Jurkat, Clone E6-1 (cell line): Measurements from ENCODE around the gene PRKACG.

Experiments used
- DNase-seq: peaks from one replicate; pipeline ENCODE4 v3.0.0-alpha.2; 2011; ENCODE audit warnings: low read depth, low spot score
- H3K4me3 ChIP-seq: 2 replicates; pipeline ENCODE4 v1.5.1; 2011; ENCODE audit warnings: mild to moderate bottlenecking, low read length, control low read depth, moderate library complexity

Gene PRKACG

DNA sequence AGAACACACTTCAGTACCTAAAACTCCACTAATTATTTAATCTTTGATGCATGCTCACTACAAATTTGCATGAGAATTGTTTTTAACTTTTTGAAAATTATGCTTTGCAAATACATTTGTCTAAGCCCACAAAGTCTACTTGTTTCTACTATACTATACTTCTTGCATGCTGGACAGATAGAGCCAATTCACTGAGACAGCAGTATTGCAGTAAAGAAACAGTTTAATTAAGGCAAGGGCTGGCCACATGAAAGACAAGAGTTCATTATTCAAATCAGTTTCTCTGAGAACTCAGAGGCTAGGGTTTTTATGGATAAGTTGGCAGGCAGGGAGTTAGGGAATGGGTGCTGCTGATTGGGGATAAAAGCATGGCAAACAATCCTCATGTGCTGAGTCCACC lies 15.6 kb upstream of the PRKACG start:
- no peak overlapping the region for H3K4me3 ChIP-seq
- DNase-seq = no peak

DNA sequence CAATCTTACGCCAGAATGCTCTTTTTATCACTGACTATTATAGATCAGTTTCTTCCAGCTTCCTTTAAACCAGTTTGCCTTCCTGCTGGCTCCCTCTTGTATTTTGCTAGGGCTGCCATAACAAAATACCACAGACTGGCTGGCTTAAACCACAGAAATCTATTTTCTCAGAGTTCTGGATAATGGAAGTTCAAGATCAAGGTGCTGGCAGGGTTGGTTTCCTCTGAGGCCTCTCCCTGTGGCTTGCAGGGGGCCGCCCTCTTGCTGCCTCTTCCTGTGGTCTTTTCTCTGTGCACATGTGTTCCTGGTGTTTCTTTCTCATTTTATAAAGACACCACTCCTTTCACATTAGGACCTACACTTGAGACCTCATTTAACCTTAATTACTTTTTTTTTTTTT lies 14.8 kb upstream of the PRKACG start:
- no peak overlapping the region for H3K4me3 ChIP-seq
- DNase-seq = peak; percentile 90

DNA sequence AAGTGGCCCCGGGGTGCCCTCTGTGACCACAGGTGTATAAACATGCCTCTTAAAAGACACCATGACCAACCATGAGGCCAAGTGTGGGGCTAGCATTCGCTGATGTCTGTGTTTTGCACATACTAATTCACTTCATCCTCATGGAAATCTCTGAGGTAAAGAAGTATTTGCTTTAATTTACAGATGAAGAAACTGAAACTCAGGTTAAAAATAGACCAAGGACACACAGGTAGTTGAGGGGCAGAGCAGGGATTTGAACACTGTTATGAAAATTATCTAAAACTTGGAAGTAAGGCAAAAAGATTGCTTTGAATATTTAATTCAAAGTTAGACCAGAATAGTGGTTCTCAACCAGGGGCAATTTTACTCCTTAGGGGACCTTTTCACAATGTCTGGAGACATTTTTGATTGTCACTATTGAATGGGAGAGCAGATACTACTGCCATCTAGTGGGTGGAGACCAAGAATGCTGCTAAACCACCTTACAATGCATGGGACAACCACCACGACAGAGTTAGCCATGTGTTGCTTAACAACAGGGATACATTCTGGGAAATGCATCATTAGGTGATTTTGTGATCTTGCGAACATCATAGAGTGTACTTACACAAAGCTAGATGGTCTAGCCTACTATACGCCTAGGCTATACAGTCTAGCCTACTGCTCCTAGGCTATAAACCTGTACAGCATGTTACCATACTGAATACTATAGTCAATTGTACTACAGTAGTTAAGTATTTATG lies 13.6 kb upstream of the PRKACG start:
- peak; percentile 71 for DNase-seq
- H3K4me3 ChIP-seq = no peak overlapping the region

DNA sequence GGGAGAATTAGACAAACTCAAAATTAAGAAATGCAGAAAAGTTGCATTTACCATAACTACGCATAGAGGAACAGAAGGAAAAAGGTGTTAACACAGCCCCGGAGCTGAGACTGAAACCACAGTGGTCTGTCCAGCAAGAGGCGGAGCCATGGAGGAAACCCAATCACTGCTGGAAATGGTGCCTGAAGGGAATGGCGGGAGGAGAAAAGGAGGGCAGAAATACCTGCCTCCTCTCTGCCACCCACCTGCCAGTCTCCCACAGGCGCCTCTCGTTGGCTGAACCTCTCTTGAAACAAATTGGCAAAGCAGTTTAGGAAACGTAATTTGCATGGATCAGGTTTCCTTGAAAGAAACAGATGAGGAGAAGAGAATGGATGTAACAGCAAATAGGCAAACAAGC lies 9.7 kb upstream of the PRKACG start:
- DNase-seq = no peak
- H3K4me3 ChIP-seq = no peak overlapping the region

DNA sequence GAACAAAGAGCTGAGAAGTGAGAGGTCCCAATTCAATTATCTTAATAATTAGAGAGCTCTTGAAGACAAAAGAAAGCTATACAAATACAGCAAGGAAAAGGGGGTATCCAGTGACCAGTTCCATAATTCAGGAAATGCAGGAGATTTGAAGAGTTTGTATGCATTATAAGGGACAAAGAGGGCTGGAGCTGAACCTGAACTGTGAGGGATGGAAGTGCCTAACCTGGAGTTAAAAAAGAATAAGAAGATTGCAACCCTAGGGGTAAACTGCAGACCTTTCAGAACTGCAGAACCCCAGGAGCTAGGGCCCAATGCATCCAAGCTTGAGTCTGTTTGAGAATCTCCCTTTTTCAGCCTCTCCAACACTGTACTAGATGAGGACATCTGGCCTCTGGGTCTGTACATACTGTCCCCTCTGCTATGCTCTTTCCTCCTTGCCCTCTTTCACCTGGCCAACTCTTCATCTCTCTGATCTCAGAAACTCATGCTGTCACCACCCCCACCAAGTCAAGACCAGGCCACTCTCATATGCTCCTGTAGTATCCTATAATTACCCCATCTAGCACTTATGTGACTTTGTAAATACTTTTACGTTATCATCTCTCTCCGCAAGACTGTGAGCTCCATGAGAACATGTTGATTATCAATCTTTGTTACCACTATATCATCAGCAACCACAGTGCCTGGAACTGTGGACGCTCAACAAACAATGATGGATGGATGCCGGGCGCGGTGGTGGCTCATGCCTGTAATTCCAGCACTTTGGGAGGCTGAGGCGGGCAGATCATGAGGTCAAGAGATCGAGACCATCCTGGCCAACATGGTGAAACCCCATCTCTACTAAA lies 6.6 kb upstream of the PRKACG start:
- no peak overlapping the region for H3K4me3 ChIP-seq
- DNase-seq = no peak

DNA sequence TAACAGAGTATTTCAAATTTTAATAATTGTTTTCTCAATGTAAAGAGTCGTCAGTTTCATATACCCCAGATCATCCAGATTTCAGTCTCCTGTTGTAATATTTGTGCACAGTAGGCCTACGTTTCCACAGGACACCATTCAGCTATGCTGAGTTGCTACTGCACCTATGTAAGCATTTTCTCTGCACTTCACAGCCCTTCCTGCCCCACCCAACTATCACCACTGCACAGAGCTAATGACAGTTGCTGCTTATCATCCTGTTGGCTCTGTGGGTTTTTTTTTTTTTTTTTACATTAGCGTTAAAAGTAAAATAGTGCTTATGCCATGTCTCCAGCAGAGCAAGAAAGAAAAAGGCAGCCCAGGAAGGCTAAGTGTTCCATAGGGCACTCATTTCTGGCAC lies 5.9 kb upstream of the PRKACG start:
- peak; percentile 88 for DNase-seq
- no peak overlapping the region for H3K4me3 ChIP-seq

DNA sequence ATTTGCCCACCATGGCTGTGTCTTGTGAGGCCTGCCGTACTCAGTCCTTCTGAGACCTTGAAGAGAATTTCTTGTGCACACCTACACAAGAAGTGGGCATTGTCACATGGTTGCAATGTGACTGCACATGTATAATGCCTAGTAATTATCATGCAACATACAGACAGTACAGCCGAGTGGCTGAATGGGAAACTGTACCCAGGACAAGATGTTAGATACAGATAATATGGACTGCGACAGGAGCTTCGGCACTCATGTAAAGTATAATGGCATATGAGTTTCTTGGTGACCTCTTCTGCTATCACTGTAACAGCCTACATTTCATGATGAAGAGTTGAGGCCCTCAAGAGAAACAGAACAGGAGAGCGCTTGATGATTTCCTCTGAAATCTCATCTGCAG lies 4.8 kb upstream of the PRKACG start:
- no peak overlapping the region for H3K4me3 ChIP-seq
- no peak for DNase-seq

DNA sequence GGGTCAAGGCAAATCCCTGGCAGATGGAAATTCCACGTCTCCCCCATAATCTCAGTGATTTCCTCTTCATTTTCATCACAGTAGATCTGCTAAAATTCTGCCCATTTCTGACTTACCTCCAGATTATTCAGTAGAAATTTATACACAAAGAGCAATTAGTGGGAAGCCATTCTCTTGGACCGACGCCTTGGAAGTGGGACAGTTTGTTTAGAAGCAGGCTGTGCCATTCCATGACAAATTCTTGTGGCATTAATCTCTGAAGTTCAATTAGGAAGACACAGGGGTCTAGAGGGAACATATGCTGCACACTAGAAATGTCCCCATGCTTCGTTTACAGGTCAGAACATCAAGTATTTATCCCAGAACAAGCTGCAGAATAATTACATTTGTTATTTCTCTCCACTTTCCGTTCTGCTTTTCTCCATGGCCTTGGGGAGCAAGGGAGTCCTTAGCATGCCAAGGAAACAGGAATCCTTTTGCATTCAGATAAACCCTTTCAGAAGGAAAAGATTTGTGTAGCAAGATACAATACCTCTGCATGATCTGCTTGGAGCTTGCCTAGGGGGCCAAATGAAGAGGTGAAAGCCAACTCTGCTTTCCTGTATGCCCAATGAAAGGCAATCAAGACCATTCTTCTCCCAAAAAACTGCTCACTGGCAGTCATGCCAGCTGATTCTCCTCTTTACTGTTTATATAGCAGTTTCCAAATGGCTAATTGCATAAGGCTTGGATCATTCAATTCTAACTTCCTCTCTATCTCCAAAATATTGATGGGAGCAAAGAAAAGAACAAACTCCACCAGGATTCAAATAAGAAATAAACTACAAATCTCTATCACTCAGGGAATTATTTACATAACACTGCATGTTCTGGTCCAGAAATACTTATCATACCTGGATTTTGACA lies 2.5 kb upstream of the PRKACG start:
- no peak overlapping the region for H3K4me3 ChIP-seq
- no peak for DNase-seq

DNA sequence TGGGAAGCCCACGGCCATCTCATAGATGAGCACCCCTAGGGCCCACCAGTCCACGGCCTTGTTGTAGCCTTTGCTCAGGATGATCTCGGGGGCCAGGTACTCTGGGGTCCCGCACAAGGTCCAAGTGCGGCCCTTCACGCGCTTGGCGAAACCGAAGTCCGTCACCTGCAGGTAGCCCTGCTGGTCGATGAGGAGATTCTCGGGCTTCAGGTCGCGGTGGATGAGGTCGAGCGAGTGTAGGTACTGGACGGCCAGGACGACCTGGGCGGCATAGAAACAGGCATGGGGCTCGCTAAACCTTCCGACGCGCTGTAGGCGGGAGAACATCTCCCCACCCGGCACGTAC lies 558 bp downstream of the PRKACG start:
- no peak overlapping the region for H3K4me3 ChIP-seq
- DNase-seq = no peak

DNA sequence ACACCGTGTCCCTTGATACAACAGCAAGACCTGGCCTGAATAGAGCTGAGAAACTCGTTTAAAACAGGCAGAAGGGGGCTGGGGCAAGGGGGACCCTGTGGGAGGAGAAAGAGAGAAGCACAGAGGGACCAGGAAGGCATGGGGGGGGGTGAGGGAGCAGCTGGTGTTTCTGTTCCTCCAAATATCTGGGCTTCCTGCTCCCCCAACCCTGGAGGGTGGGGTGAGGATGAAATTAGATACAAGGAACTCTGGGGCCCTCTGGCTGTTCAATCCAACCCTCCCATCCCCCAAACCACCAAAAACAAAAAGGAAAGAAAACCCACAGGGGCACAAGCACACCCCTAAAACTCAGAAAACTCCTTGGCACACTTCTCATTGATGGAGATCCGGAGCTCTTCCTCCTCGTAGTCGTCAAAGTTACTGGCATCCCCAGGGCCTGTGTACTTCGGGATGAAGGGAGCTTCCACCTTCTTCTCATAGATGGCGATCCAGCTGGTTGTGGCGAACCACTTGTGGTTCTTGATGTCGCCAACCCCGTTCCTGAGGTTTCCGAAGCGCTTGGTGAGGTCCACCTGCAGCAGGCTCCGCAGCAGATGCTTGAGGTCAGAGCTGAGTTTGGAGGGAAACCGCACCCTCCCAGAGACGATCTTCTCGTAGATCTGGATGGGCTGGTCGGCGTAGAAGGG lies 1.1 kb downstream of the PRKACG start:
- peak; percentile 85 for DNase-seq

DNA sequence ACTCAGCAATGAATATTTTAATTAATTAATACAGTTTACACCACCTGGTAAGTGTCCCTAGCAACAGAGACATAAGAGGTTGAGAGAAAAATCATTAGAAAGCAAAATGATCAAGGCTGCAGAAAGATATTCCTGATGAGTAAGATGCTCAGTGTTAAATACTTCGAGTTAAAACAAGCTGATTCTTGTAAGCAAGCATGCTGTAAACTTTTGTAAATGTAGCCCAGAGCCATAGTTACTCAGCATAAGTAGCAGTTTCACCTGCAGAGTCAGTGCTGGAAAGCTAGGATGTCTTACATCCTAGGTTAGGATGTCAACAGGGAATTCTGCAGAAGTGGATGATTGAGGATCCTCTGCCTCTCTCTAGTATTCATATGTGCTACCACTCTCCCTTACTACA lies 4.2 kb downstream of the PRKACG start:
- H3K4me3 ChIP-seq = no peak overlapping the region

More for the DNA sequence above, 1.1 kb downstream of the PRKACG start:
- H3K4me3 ChIP-seq = no peak overlapping the region

DNA sequence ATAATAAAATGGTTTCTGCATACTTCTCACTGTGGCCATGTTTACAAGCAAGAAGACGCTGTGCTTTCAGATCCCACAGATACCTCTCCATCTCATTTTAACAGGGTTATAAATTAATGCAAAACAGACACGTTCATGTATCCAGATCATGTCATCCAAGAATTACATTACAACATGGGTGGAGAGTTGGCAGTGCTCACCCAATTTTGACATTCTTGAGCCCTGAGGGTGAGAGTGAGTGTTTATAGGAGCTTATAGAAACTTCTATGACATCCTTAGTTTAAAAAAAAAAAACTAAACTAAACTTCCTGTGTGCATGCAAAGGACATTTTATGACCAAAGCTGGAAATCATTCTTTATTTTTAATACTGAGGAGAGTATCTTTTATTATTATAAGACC lies 9.1 kb downstream of the PRKACG start:
- DNase-seq = no peak
- H3K4me3 ChIP-seq = no peak overlapping the region

More for the DNA sequence above, 4.2 kb downstream of the PRKACG start:
- DNase-seq = no peak

DNA sequence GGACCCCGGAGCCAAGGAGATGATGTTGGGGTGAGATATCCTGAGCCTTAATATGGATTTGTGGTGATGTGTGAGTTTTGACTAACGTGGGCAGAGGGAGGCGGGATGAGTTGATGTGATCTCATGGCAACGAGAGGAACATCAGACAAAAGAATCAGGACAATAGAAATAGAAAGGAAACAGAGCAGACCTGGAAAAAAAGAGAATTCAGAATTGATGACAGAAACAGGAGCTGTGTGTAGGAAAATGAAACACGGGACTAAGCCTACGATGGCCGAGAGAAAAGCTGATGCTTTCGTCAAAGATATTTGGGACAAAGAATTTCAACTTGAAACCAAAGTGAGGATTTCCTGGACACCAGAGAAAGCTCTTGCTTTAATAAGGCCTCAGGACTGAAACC lies 10.9 kb downstream of the PRKACG start:
- no peak for DNase-seq
- H3K4me3 ChIP-seq = no peak overlapping the region

DNA sequence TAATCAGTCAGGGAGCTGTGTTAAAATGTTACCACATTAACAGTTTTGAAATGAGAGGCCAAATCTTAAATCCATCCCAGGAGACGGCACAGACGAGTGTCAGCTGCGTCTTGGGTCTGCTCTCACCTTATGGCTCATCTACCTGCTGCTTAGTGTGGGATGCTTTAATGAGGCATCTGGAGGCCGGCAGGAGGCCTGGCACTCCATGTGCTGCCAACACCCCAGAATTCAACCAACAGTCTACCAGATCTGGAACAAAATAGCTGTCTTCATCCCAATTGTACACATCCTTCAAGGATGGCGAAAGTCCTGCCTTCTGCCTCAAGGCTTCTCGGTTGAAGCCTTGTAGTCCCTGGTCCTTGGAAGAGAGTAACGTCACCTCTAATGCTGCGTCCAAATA lies 12.0 kb downstream of the PRKACG start:
- DNase-seq = no peak
- no peak overlapping the region for H3K4me3 ChIP-seq

DNA sequence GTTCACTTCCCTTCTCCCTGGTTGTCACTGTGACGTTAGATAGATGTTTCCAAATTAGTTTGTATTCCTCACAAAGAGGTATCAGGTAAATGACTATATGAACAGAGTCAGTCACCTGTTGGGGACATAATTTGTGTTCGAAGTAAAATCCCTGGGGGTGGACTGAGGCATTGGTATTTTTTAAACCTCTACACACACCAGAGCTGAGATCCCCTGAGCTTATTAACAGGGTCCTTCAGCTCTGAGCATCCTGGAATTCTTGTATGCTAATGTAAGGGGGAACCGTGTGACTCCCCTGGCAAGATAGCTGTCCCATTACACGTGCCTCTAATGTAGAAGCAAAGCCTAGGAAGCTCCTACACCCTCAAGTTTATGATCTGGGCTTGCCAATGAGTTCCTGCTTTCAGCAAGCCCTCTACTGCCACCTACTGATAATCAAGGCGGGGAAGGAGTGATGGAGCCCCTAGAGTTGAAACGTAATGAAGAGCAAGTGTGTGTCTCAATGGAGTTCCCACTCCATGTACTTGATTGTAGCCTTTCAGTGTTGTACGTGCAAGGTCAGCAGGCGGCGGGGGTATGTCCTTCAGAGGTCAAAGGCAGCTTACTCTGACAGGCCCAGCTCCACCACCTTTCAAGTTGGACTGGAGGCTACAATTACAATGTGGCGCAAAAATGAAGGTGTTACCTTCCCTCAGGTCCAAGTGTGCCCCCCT lies 14.4 kb downstream of the PRKACG start:
- DNase-seq = peak; percentile 73

DNA sequence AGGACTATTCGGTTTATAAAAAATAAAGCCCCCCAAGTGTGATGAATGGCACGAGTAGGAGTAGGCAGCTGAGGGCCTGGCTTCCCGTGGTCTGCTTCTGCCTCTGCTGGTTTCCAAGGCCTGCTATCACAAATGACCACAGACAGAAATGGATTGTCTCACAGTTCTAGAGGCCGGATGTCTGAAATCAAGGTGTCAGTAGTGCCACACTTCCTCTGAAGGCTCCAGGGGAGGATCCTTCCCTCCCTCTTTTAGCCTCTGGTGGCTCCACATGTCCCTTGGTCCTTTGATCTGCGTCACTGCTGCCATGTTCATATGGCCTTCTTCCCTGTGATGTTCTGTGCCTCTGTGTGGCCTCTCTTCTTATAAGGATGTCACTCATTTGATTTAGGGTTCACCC lies 15.1 kb downstream of the PRKACG start:
- no peak for DNase-seq

More for the DNA sequence above, 14.4 kb downstream of the PRKACG start:
- H3K4me3 ChIP-seq = no peak overlapping the region

DNA sequence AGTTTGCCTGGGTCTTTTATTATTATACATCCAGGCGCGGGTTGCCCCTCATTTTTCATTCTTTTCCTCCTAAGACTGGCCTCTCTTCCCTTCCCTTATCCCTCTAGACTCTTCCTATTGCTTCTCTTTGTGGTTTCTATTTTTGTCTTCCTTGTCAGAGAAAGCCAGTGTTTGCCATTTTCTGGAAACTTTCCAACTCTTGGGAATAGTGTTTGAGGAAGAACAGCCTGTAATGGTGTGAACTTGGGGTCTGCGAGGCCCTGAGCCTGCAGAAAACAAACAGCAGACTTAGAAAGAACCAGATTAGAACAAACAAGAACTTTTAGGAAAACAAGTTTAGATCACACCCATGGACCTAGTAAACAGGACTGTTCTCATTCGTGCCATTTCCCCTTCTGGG lies 15.5 kb downstream of the PRKACG start:
- H3K4me3 ChIP-seq = no peak overlapping the region
- no peak for DNase-seq

More for the DNA sequence above, 15.1 kb downstream of the PRKACG start:
- no peak overlapping the region for H3K4me3 ChIP-seq

DNA sequence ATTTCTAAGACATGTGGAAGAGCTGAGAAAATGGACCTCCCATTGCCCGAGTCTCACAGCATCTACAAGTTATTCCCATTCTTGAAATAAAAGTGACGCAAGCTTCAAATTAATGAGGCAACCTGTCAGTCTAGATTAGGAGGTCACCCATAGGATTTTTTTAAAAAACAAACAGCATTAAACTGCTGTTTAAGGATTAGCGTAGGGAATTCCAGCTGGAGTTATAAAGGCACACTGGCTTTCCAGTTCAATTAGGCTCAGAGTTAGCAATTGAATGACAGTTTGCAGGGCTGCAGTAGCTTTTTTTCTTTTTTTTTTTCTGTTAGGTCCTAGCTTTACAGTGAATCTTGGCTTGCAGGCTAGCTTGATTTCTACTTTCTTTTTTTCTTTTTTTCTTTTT lies 16.2 kb downstream of the PRKACG start:
- no peak for DNase-seq
- no peak overlapping the region for H3K4me3 ChIP-seq

DNA sequence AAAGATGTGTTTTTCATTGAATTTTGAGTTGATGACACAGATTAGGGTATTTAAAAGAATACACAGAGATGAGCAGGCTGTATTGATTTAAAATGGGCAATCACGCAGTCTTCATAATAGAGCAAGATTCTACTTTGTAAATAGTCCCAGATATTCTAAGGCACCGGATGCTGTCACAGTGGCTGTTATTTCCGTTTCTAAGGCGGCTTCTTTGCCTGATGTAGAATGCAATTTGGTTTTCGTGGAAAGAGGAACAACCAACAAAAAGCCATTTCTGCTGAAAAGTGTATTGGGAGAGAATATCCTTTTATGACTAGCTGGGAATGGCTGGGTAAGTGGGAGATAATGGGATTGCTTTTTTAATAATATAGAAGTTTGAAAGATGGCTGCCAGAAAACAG lies 17.5 kb downstream of the PRKACG start:
- no peak overlapping the region for H3K4me3 ChIP-seq
- no peak for DNase-seq
